PFSK-1 (cell line): ENCODE data around the gene ZNF474.

ENCODE experiments used
- FOXP2 ChIP-seq: optimal IDR thresholded peaks from 2 replicates; pipeline ENCODE3; 2011; ENCODE audit warnings: borderline replicate concordance, control low read depth, inconsistent platforms; ENCODE audit not compliant: insufficient read depth; ENCODE audit errors: extremely low read length, extremely low read depth
- POLR2AphosphoS5 ChIP-seq: IDR thresholded peaks from 2 replicates; pipeline ENCODE4 v1.6.1; 2012; ENCODE audit warnings: low read depth, mild to moderate bottlenecking, control low read depth, low read length, moderate library complexity
- SIN3A ChIP-seq: IDR thresholded peaks from 2 replicates; pipeline ENCODE4 v1.6.1; 2012; ENCODE audit warnings: mild to moderate bottlenecking, low read length, moderate library complexity, borderline replicate concordance; ENCODE audit not compliant: insufficient read depth
- TAF1 ChIP-seq: IDR thresholded peaks from 2 replicates; pipeline ENCODE4 v1.6.1; 2012; ENCODE audit warnings: low read length, control low read depth, borderline replicate concordance; ENCODE audit not compliant: insufficient read depth
- TF ChIP-seq, protein P1 (sequence below), 2 experiments: IDR thresholded peaks; 2 replicates each; pipeline versions ENCODE4 v1.6.1 to v1.8.0; 2011 to 2012; ENCODE audit warnings: low read depth in 2 of 2, low read length in 2 of 2, control low read depth in 1 of 2, inconsistent platforms in 1 of 2, mild to moderate bottlenecking in 1 of 2, moderate library complexity in 1 of 2; ENCODE audit not compliant: insufficient read depth in 1 of 2

The ZNF474 gene

DNA sequence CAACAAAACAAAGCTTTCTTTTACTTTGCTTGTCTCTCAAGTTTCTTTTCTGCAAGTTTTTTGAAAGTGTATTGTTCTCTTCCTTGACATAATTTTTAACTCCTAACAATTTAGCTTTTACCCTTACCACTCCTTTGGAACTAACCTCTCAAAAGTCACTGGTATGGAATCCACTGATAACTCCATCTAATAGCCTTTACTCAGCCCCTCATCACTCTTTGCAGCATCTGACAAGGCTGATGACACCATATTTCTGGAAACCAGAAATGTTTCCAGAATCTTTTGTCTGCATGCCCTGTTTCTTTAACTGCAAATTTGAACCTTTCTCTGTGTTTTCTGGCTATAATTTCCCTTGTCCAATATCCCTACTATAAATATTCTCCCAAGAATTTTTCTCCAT is 46.5 kb downstream of the ZNF474 start:
- TF ChIP-seq TAF1 (no peak), POLR2AphosphoS5 (no peak), SIN3A (no peak), FOXP2 (no peak)
- TF ChIP-seq, protein P1, sequence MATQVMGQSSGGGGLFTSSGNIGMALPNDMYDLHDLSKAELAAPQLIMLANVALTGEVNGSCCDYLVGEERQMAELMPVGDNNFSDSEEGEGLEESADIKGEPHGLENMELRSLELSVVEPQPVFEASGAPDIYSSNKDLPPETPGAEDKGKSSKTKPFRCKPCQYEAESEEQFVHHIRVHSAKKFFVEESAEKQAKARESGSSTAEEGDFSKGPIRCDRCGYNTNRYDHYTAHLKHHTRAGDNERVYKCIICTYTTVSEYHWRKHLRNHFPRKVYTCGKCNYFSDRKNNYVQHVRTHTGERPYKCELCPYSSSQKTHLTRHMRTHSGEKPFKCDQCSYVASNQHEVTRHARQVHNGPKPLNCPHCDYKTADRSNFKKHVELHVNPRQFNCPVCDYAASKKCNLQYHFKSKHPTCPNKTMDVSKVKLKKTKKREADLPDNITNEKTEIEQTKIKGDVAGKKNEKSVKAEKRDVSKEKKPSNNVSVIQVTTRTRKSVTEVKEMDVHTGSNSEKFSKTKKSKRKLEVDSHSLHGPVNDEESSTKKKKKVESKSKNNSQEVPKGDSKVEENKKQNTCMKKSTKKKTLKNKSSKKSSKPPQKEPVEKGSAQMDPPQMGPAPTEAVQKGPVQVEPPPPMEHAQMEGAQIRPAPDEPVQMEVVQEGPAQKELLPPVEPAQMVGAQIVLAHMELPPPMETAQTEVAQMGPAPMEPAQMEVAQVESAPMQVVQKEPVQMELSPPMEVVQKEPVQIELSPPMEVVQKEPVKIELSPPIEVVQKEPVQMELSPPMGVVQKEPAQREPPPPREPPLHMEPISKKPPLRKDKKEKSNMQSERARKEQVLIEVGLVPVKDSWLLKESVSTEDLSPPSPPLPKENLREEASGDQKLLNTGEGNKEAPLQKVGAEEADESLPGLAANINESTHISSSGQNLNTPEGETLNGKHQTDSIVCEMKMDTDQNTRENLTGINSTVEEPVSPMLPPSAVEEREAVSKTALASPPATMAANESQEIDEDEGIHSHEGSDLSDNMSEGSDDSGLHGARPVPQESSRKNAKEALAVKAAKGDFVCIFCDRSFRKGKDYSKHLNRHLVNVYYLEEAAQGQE (IDR thresholded peaks at IDR 0.05; ENCODE audit: insufficient read depth in 1 of 2, low read depth in 2 of 2, low read length in 2 of 2) = no peak

DNA sequence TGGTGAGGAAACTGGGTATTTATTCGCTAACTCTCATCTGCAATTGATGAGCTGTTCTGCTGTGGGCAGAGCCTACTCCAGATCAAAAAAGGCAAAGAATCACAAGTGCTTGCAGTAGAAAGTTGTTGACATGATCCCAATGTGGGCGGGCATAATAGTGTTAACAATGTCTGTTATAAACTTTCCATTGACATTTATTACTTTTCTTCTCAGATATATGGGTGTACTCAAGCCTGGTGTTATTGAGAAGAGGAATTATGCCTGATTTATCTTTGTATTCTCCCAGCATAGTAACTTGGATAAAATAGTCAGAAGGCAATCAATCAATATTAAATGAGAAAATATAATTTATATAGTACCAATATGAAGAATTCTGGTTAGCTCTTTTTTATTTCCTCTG is 47.8 kb downstream of the ZNF474 start:
- TF ChIP-seq SIN3A = no peak
- TF ChIP-seq, protein P1 (IDR thresholded peaks at IDR 0.05; ENCODE audit: insufficient read depth in 1 of 2, low read depth in 2 of 2, low read length in 2 of 2) = no peak
- TF ChIP-seq POLR2AphosphoS5 = no peak
- TF ChIP-seq FOXP2 = no peak
- no peak for TF ChIP-seq TAF1

DNA sequence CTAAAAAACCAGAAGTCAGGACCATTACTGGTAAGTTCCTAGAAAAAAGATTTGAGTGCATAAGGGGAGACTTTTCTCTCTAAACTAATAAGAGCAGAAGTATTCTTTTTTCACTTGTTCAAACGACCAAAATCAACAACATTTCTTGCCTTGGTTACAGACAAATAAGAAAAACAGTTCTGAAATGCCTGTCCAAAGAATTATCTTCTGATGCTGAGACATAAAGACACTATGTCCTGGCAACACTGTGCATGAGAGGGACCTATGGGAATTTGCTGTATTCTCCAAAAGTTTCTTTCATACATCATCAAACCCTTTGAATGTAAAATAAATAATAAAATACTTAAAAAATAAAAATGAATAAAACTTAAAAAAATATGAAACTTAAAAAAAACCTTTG is 50.4 kb downstream of the ZNF474 start:
- no peak for TF ChIP-seq SIN3A
- TF ChIP-seq POLR2AphosphoS5 = no peak
- TF ChIP-seq, protein P1 (IDR thresholded peaks at IDR 0.05; ENCODE audit: insufficient read depth in 1 of 2, low read depth in 2 of 2, low read length in 2 of 2) = no peak
- no peak for TF ChIP-seq FOXP2
- no peak for TF ChIP-seq TAF1

DNA sequence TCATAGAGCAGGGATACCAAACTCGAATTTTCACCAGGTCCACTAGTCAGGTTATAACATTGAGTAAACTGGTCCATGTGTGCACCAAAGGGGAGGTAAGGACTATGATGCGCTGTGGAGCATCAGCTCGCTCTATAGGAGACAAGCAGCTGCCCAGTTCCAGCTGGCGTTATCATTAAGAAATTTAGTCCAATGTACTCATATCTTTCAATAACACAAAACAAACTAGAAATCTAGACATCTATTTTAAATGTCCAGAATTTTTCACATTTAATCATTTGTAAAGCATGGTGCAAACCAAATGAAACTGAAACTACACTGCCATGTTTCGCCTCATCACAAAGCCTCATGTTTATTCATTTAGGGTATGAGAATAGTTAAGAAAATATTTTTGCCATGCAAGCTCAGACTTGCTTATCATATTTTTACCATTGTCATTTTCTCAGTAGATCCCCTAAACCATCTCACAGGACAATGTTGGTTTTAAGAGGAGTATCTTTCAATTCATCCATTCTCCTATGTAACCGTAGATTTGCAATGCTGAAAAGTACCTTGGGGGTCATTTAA is 50.9 kb downstream of the ZNF474 start:
- no peak for TF ChIP-seq FOXP2
- no peak for TF ChIP-seq POLR2AphosphoS5
- TF ChIP-seq SIN3A = no peak
- no peak for TF ChIP-seq TAF1
- TF ChIP-seq, protein P1 (IDR thresholded peaks at IDR 0.05; ENCODE audit: insufficient read depth in 1 of 2, low read depth in 2 of 2, low read length in 2 of 2) = no peak
